ENCODE data around the gene WNT7B. TPM values are rescaled to one million over a fixed set of nuclear protein-coding genes. Genes with fewer than 3 reads are reported as not detected.

The WNT7B gene
- total and polyA plus RNA-seq, 2 experiments from 2014 or later = 0.10 TPM; not detected in 1

- no peak overlapping the region for H3K27ac Mint-ChIP-seq
- no peaks in the 10 kb centered on the region for H3F3A ChIP-seq (replicated peaks; ENCODE audit: low read depth)
- H3K36me3 Mint-ChIP-seq (ENCODE audit: low read depth) = no peaks in the 10 kb centered on the region
- no peak overlapping the region for H3K4me3 Mint-ChIP-seq
- H3K4me1 ChIP-seq (ENCODE audit: insufficient read depth) = no peaks in the 10 kb centered on the region
- no peak overlapping the region for H3K27ac ChIP-seq (ENCODE audit: low read depth)
- ATAC-seq (no peak), DNase-seq (ENCODE audit: low spot score) (no peak)
- H3K27me3 Mint-ChIP-seq (ENCODE audit: insufficient read depth, low read depth, poor library complexity) = peaks cover 5% of the 10 kb centered on the region
- TF ChIP-seq CREB1 (CRISPR knock-in tag; IDR thresholded peaks at IDR 0.05; ENCODE audit: low read depth) (no peak), EZH2phosphoT487 (IDR thresholded peaks at IDR 0.05; ENCODE audit: unreplicated experiment) (no peak)
- H3K27me3 ChIP-seq (ENCODE audit: insufficient read depth) = no peaks in the 10 kb centered on the region
- no peaks in the 10 kb centered on the region for H3K9me2 ChIP-seq (ENCODE audit: insufficient read depth)
- H3K4me3 ChIP-seq = no peak overlapping the region
- H3K4me1 Mint-ChIP-seq = no peaks in the 10 kb centered on the region
- H4K20me1 ChIP-seq (replicated peaks; ENCODE audit: insufficient read depth) = no peaks in the 10 kb centered on the region
- H3K4me2 ChIP-seq = no peak overlapping the region
- H2AFZ ChIP-seq = no peak overlapping the region
- H3K36me3 ChIP-seq (ENCODE audit: insufficient read depth) = no peaks in the 10 kb centered on the region
- no peaks in the 10 kb centered on the region for H3K9me3 Mint-ChIP-seq
- H3K79me2 ChIP-seq (replicated peaks; ENCODE audit: insufficient read depth) = no peaks in the 10 kb centered on the region
Measured at GRCh38 chr22:45932071-45932470, 44.9 kb downstream of the WNT7B start.

- H3K4me3 Mint-ChIP-seq = no peak overlapping the region
- H3K4me1 Mint-ChIP-seq = no peaks in the 10 kb centered on the region
- no peaks in the 10 kb centered on the region for H3K9me3 Mint-ChIP-seq
- no peaks in the 10 kb centered on the region for H3K79me2 ChIP-seq (replicated peaks; ENCODE audit: insufficient read depth)
- no peak overlapping the region for H3K4me2 ChIP-seq
- H3F3A ChIP-seq (replicated peaks; ENCODE audit: low read depth) = no peaks in the 10 kb centered on the region
- no peak overlapping the region for H3K4me3 ChIP-seq
- DNase-seq (ENCODE audit: low spot score) (no peak), ATAC-seq (no peak)
- no peaks in the 10 kb centered on the region for H3K36me3 ChIP-seq (ENCODE audit: insufficient read depth)
- H3K27ac Mint-ChIP-seq = no peak overlapping the region
- H3K27me3 ChIP-seq (ENCODE audit: insufficient read depth) = no peaks in the 10 kb centered on the region
- H3K9me2 ChIP-seq (ENCODE audit: insufficient read depth) = no peaks in the 10 kb centered on the region
- no peaks in the 10 kb centered on the region for H3K4me1 ChIP-seq (ENCODE audit: insufficient read depth)
- peaks cover 5% of the 10 kb centered on the region for H3K27me3 Mint-ChIP-seq (ENCODE audit: insufficient read depth, low read depth, poor library complexity)
- no peaks in the 10 kb centered on the region for H4K20me1 ChIP-seq (replicated peaks; ENCODE audit: insufficient read depth)
- no peak overlapping the region for H2AFZ ChIP-seq
- H3K36me3 Mint-ChIP-seq (ENCODE audit: low read depth) = no peaks in the 10 kb centered on the region
- no peak overlapping the region for H3K27ac ChIP-seq (ENCODE audit: low read depth)
- TF ChIP-seq ZNF114 (CRISPR knock-in tag; IDR thresholded peaks at IDR 0.05) = no peak
- no peak for TF ChIP-seq CTCF (conservative IDR thresholded peaks at IDR 0.05; ENCODE audit: low read depth in 2 of 2)
- TF ChIP-seq STAT1 (IDR thresholded peaks at IDR 0.05; ENCODE audit: unreplicated experiment) = no peak
- TF ChIP-seq ZNF462 (CRISPR knock-in tag; IDR thresholded peaks at IDR 0.05) = no peak
- TF ChIP-seq REST (IDR thresholded peaks at IDR 0.05; ENCODE audit: unreplicated experiment) = no peak
- no peak for TF ChIP-seq CREB1 (CRISPR knock-in tag; IDR thresholded peaks at IDR 0.05; ENCODE audit: low read depth)
- TF ChIP-seq ETS1 (IDR thresholded peaks at IDR 0.05) = no peak
- no peak for TF ChIP-seq ZNF331 (CRISPR knock-in tag; IDR thresholded peaks at IDR 0.05; ENCODE audit: low read depth)
- TF ChIP-seq JUNB (IDR thresholded peaks at IDR 0.05; ENCODE audit: unreplicated experiment) = no peak
Measured at GRCh38 chr22:45931042-45931441, 45.9 kb downstream of the WNT7B start.

Data from GM23338 (cell line).